Large intestine (tissue), 3 donors: Measurements from ENCODE around the gene POLR3E. TPM values are rescaled to one million over a fixed set of nuclear protein-coding genes. Genes with fewer than 3 reads are reported as not detected.
"Not testable (repeated sequence)": the region's sequence is repeated elsewhere in the genome, so short reads cannot be mapped to it uniquely, and the experiment has no call there.

Experiments used
- DNase-seq, 2 donors: peaks; one replicate each; pipeline versions ENCODE4 v3.0.0 to v3.0.0-alpha.2; 2013
- H3K27ac ChIP-seq: one replicate; pipeline ENCODE4 v1.5.1; 2013; ENCODE audit warnings: low read length
- H3K27me3 ChIP-seq: 2 replicates; pipeline ENCODE4 v1.6.1; 2013; ENCODE audit warnings: low read length; ENCODE audit not compliant: control insufficient read depth, insufficient read depth
- H3K36me3 ChIP-seq: 2 replicates; pipeline ENCODE4 v1.6.1; 2013; ENCODE audit warnings: low read length; ENCODE audit not compliant: control insufficient read depth, insufficient read depth
- H3K4me1 ChIP-seq: one replicate; pipeline ENCODE4 v1.6.1; 2013; ENCODE audit warnings: low read length; ENCODE audit not compliant: control insufficient read depth, insufficient read depth
- H3K4me3 ChIP-seq: one replicate; pipeline ENCODE4 v1.5.1; 2013; ENCODE audit warnings: low read length
- H3K9me3 ChIP-seq: one replicate; pipeline ENCODE4 v1.6.1; 2013; ENCODE audit warnings: mild to moderate bottlenecking, low read depth, low read length, moderate library complexity; ENCODE audit not compliant: control insufficient read depth
- WGBS: methylation state at CpG from one replicate; pipeline ENCODE4 v1.1.5; 2013; ENCODE audit warnings: low lambda C conversion rate; ENCODE audit not compliant: insufficient coverage; 5-methylcytosine and 5-hydroxymethylcytosine counted together
- polyA plus RNA-seq: library from polyadenylated mRNA; unstranded; fragments of 120-200 nt; gene quantifications from one replicate; pipeline ENCODE4 v1.2.1, GENCODE V29; 2013

The POLR3E gene
- polyA plus RNA-seq, 1 donor: 54.8 TPM

GRCh38 chr16:22347100-22347820 lies 50.1 kb downstream of the POLR3E start:
- no peak overlapping the region for H3K4me3 ChIP-seq
- peaks cover 5% of the 10 kb centered on the region for H3K4me1 ChIP-seq
- H3K27me3 ChIP-seq: no peaks in the 10 kb centered on the region
- H3K36me3 ChIP-seq: peaks cover 49% of the 10 kb centered on the region
- H3K9me3 ChIP-seq: no peaks in the 10 kb centered on the region
- DNase-seq: no peak
- 100% methylated on average over 1 of the region's 20 CpGs for WGBS
- H3K27ac ChIP-seq: no peak overlapping the region

DNA sequence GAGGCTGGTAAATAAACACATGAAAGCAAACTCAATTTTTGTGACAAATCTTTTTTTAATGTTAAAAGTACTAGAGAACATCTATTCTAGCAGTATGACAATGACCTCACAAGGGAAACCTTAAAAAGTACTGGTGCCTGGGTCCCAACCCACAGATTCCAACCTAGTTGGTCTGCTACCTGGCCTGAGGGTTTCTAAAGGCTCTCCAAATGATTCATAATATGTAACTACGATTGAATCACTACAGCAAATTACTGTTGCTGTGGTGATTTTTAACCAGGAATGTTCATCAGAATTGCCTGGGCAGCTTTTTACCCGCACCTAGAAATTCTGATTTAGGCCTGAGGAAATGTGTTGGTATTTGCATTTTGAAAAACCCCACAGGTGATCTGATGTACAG lies 51.1 kb downstream of the POLR3E start:
- no peak overlapping the region for H3K27ac ChIP-seq
- no peaks in the 10 kb centered on the region for H3K9me3 ChIP-seq
- H3K27me3 ChIP-seq: no peaks in the 10 kb centered on the region
- peaks cover 10% of the 10 kb centered on the region for H3K4me1 ChIP-seq
- H3K36me3 ChIP-seq: peaks cover 44% of the 10 kb centered on the region
- no peak overlapping the region for H3K4me3 ChIP-seq
- DNase-seq: no peak
- WGBS: no CpG with 5 or more reads among the region's 2 CpGs

DNA sequence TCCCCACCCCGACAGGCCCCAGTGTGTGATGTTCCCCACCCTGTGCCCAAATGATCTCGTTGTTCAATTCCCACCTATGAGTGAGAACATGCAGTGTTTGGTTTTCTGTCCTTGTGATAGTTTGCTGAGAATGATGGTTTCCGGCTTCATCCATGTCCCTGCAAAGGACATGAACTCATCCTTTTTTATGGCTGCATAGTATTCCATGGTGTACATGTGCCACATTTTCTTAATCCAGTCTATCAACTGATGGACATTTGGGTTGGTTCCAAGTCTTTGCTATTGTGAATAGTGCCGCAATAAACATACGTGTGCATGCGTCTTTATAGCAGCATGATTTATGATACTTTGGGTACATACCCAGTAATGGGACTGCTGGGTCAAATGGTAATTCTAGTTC lies 53.8 kb downstream of the POLR3E start:
- not testable (repeated sequence) for H3K9me3 ChIP-seq, DNase-seq, H3K27ac ChIP-seq, H3K27me3 ChIP-seq, H3K4me3 ChIP-seq
- H3K36me3 ChIP-seq: peaks cover 36% of the 10 kb centered on the region
- H3K4me1 ChIP-seq: peaks cover 20% of the 10 kb centered on the region
- no CpG with 5 or more reads among the region's 6 CpGs for WGBS

DNA sequence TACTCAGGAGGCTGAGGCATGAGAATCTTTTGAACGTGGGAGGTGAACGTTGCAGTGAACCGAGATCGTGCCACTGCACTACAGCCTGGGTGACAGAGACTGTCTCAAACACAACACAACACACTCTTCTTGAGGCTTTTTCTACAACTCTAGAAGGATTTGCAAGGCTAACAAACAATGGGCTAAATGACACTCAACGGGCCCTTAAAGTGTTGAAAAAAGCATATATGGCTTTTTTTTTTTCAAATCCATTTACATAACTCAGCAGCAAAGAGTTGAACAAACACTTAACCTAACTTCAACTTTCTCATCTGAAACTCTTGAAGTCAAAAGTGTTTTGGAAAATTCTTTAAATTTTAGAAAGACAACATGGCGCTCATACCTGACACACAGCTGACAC lies 54.9 kb downstream of the POLR3E start:
- Histone ChIP-seq H3K4me3 (no peak overlapping the region), H3K9me3 (no peaks in the 10 kb centered on the region), H3K36me3 (peaks cover 27% of the 10 kb centered on the region), H3K27me3 (no peaks in the 10 kb centered on the region), H3K27ac (peak overlapping the region; percentile 83), H3K4me1 (peaks cover 20% of the 10 kb centered on the region)
- no peak for DNase-seq
- 100% methylated on average over 1 of the region's 6 CpGs for WGBS

- H3K4me1 ChIP-seq: peaks cover 20% of the 10 kb centered on the region
- no peak overlapping the region for H3K4me3 ChIP-seq
- WGBS: 100% methylated on average over 1 of the region's 5 CpGs
- no peak for DNase-seq
- H3K36me3 ChIP-seq: peaks cover 25% of the 10 kb centered on the region
- no peaks in the 10 kb centered on the region for H3K27me3 ChIP-seq
- peak overlapping the region; percentile 83 for H3K27ac ChIP-seq
- H3K9me3 ChIP-seq: no peaks in the 10 kb centered on the region
Measured at GRCh38 chr16:22352723-22353122, 55.5 kb downstream of the POLR3E start.

DNA sequence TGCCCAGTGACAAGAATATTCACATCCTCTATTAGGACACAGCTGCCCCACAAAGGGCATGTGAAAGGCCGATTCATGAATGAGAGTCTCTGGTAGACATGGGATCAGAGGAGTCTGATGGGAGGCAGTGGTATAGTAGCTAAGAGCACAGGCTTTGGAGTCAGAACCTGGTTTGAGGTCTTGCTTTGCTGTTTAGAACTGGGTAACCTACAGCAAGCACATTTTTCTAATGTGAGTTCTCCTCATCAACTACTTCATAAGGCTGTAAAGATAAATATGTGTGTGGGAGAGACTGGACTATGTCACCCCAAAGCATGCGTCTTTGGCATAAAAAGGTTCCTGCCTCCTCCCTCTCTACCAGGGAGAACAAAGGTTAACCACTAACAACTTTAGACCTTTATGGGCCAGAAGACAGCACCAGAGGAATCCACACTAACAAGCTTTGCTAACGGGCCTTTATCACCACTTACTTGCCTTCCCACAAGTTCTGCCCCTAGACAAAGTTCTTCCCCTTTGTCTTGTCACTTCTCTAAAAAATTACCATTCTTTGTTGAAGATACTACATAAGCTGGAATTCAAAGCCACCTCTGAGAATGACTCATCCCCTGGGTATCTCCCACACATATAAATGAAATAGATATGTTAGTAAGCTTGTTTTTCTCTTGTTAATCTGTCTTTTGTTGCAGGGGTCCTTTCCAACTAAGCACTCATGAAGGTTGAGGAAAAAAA lies 56.1 kb downstream of the POLR3E start:
- peaks cover 25% of the 10 kb centered on the region for H3K36me3 ChIP-seq
- no peaks in the 10 kb centered on the region for H3K27me3 ChIP-seq
- peak overlapping the region; percentile 83 for H3K27ac ChIP-seq
- no CpG with 5 or more reads among the region's 3 CpGs for WGBS
- no peaks in the 10 kb centered on the region for H3K9me3 ChIP-seq
- peaks cover 20% of the 10 kb centered on the region for H3K4me1 ChIP-seq
- no peak overlapping the region for H3K4me3 ChIP-seq
- peak; percentile 87 to 94 for DNase-seq

DNA sequence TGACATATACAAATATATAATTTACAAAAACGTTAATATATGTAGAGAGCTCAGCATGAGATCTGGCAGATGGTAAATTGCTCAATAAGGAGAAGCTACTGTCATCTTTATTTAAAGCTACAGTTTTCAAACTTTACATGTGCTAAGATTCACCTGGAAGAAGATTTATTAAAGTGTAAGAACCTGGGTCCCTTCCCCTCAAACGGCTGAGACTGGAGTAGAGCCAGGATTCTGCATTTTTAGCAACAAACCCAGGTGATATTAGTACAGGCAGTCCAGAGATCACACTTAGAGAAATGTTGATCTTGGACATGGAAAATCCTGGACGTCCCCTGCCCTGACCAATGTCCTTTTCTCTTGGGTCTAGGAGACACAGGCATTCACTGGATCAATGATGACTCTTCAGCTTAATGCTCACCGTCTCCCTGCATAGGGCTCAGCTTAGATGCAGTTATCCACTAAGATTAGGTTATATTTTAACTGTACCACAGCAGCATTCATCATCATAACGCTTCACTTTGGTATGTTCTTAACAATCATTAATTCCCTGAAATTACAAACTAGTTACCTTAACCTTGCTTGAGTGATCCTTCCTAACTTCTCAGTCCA lies 56.8 kb downstream of the POLR3E start:
- Histone ChIP-seq H3K4me3 (no peak overlapping the region), H3K9me3 (no peaks in the 10 kb centered on the region), H3K36me3 (peaks cover 21% of the 10 kb centered on the region), H3K27me3 (no peaks in the 10 kb centered on the region), H3K27ac (peak overlapping the region; percentile 83), H3K4me1 (peaks cover 20% of the 10 kb centered on the region)
- DNase-seq: peak in 1 of 2 donors; percentile 50
- 50% methylated on average over 1 of the region's 5 CpGs for WGBS

DNA sequence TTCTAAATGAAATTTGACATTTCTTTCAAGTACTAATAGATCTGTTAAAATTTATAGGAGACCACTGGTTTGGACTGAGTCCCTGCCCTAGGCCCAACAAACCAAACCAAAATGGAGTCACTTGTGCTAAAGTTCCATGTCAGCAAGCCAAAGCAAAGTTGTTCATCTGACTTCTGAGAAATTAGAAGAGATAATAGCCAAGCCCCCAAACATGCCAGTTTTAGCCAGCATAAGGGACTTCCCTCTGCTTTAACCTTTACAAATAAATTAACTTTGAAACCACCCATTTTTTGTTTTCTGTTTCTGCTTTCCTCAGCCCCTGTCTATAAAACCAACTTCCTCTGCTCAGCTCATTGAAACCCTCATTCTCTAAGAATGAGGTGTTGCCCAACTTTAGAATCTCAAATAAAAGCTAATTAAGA lies 58.3 kb downstream of the POLR3E start:
- peaks cover 13% of the 10 kb centered on the region for H3K36me3 ChIP-seq
- H3K4me1 ChIP-seq: peaks cover 20% of the 10 kb centered on the region
- no peak overlapping the region for H3K27ac ChIP-seq
- H3K4me3 ChIP-seq: no peak overlapping the region
- no peaks in the 10 kb centered on the region for H3K9me3 ChIP-seq
- H3K27me3 ChIP-seq: no peaks in the 10 kb centered on the region
- no peak for DNase-seq

DNA sequence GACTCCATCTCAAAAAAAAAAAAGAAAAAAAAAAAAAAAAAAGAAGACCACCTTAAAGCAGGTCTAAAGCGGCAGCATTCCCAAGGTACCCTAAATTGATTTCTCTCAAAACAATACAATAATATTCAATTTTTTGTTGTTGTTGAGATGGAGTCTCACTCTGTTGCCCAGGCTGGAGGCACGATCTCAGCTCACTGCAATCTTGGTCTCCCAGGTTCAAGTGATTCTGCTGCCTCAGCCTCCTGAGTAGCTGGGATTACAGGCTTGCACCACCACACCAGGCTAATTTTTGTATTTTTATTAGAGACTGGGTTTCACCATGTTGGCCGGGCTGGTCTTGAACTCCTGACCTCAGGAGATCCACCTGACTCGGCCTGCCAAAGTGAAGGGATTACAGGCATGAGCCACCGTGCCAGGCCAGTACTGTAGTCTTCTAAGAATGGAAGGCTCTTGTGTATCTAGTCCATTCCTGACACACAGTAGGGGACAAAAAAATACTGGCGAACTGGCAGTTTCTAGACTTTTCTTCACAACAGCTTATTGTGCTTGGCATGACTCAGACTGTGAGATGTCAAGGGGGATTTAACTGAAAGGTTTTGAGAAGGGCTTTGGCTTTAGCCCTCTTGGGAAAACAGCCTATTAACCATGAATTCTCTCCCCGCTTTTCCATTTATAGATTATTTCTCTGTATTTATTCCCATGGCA lies 59.9 kb downstream of the POLR3E start:
- Histone ChIP-seq H3K27me3 (no peaks in the 10 kb centered on the region), H3K9me3 (no peaks in the 10 kb centered on the region), H3K4me3 (no peak overlapping the region), H3K4me1 (peaks cover 16% of the 10 kb centered on the region), H3K27ac (no peak overlapping the region), H3K36me3 (peaks cover 18% of the 10 kb centered on the region)
- WGBS: no CpG with 5 or more reads among the region's 7 CpGs
- DNase-seq: no peak

DNA sequence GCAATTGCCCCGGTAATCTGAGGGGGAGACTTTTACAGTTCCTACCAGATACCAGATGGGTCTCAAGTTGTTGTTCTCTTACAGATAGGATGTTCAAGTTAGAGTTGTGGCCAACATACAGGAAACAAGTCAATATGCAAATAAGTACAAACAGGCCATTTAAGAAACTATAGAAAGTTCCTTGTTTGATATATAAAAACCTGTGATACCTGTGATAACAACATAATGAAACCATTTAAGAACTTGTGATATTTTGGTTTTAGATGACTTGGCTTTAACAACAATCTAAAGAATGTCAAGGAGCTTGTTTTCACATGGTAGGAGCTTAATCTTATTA lies 60.4 kb downstream of the POLR3E start:
- peaks cover 13% of the 10 kb centered on the region for H3K4me1 ChIP-seq
- H3K4me3 ChIP-seq: no peak overlapping the region
- DNase-seq: no peak
- H3K36me3 ChIP-seq: peaks cover 19% of the 10 kb centered on the region
- no peaks in the 10 kb centered on the region for H3K27me3 ChIP-seq
- H3K9me3 ChIP-seq: no peaks in the 10 kb centered on the region
- no peak overlapping the region for H3K27ac ChIP-seq
- no CpG with 5 or more reads among the region's 1 CpG for WGBS
